ENCODE results near the gene TMEM163. TPM values are rescaled to one million over a fixed set of nuclear protein-coding genes. Genes with fewer than 3 reads are reported as not detected.

Gene TMEM163
- total and polyA plus RNA-seq, 2 of the 13 experiments (the other 11 are each of a cell fraction or from before 2014, with no cell fraction given): 0.05 TPM; not detected in 1

- Histone ChIP-seq H3K9me3 (ENCODE audit: low read length) (no peaks in the 10 kb centered on the region), H3K4me2 (ENCODE audit: low read depth, low read length) (peak overlapping the region; percentile 47), H4K20me1 (ENCODE audit: insufficient read depth, low read length) (no peaks in the 10 kb centered on the region), H3K27me3 (ENCODE audit: control insufficient read depth in 1 of 2, insufficient read depth in 2 of 2, low read length in 2 of 2) (no peaks in the 10 kb centered on the region), H3K36me3 (replicated peaks in 1 of 2; ENCODE audit: control insufficient read depth in 1 of 2, insufficient read depth in 2 of 2, low read length in 2 of 2) (peaks cover 52 to 91% of the 10 kb centered on the region in 2 experiments), H3K79me2 (ENCODE audit: insufficient read depth, low read length) (peaks cover 57% of the 10 kb centered on the region), H3K27ac (ENCODE audit: extremely low read length, insufficient read depth, low read length) (peak overlapping the region; percentile 56), H3K4me3 (replicated peaks in 1 of 3; ENCODE audit: insufficient read depth in 1 of 3, low read depth in 2 of 3, low read length in 3 of 3) (no peak overlapping the region; a peak in 1 of 6 replicates), H3K4me1 (ENCODE audit: insufficient read depth, low read length) (peaks cover 65% of the 10 kb centered on the region), H2AFZ (ENCODE audit: low read length) (no peak overlapping the region), H3K9ac (ENCODE audit: insufficient read depth, low read depth, low read length) (0 out of 2 replicates have a peak overlapping the region, but pooled peaks have one; percentile 2)
- 57% methylated on average over 2 of the region's 2 CpGs for WGBS (ENCODE audit: low lambda C conversion rate)
- no peak for FAIRE-seq
- peak; percentile 11 for ATAC-seq
- in situ Hi-C loops (cut with HindIII; ENCODE audit: extremely low pct_ligation_motif_present, low pct_unique_long_range_greater_than_20kb): no loop called here
- no peak for DNase-seq (ENCODE audit: low spot score)
- TSS peak; percentile 0 for BruUV-seq (replicated peaks)
- ChIA-PET POLR2A (interaction anchor here (0.9 to 3.6 kb wide), 9 partner anchors 8 to 486 kb away, joined by 3 to 124 read pairs (median 4); partner anchors contain the start of gene CCNT2), CTCF (ENCODE audit: low intra/inter-chr PET ratio, low total read pairs) (interaction anchor here (1.7 kb wide), 1 partner anchor 19 kb away, joined by 8 read pairs; no protein-coding TSS in a partner anchor)
- TF ChIP-seq E2F2 (CRISPR knock-in tag; IDR thresholded peaks at IDR 0.05; ENCODE audit: borderline replicate concordance) (no peak), JUNB (CRISPR knock-in tag; IDR thresholded peaks at IDR 0.05; ENCODE audit: borderline replicate concordance) (0 out of 2 replicates have a peak, but pooled peaks have one; percentile 46), POLR2AphosphoS2 (IDR thresholded peaks at IDR 0.05; ENCODE audit: low read depth, low read length) (peak; percentile 49; the same call in 1 of the 2 replicates), HNF1B (CRISPR knock-in tag; IDR thresholded peaks at IDR 0.05) (no peak), SSRP1 (CRISPR knock-in tag; IDR thresholded peaks at IDR 0.05) (peak; percentile 3; the same call in 1 of the 2 replicates), ZFP36L1 (CRISPR knock-in tag; IDR thresholded peaks at IDR 0.05) (0 out of 2 replicates have a peak, but pooled peaks have one; percentile 67), ZNF383 (CRISPR knock-in tag; IDR thresholded peaks at IDR 0.05; ENCODE audit: borderline replicate concordance) (0 out of 2 replicates have a peak, but pooled peaks have one; percentile 4)
- TF ChIP-seq, protein P1, sequence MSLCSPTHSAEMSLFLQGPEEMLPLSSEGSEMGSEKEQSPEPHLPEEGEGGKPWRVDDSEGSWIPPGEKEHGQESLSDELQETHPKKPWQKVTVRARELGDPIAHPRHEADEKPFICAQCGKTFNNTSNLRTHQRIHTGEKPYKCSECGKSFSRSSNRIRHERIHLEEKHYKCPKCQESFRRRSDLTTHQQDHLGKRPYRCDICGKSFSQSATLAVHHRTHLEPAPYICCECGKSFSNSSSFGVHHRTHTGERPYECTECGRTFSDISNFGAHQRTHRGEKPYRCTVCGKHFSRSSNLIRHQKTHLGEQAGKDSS (CRISPR knock-in tag; IDR thresholded peaks at IDR 0.05; ENCODE audit: borderline replicate concordance, low read depth): 0 out of 2 replicates have a peak, but pooled peaks have one; percentile 3
- intact Hi-C loops (cut with micrococcal nuclease; ENCODE audit: unreplicated experiment): loop anchor here (1.0 to 5.0 kb wide), 3 partner anchors 19 to 315 kb away; no protein-coding TSS in a partner anchor
Measured at GRCh38 chr2:134431838-134432434, 286.9 kb downstream of the TMEM163 start.

Measured in HepG2 (cell line).